GM19193 (cell line): Measurements from ENCODE around the gene ZNF790.
A peak's percentile ranks its signal among the peaks of the same experiment; 100 is the strongest.

Source experiments
- POLR2A ChIP-seq: IDR thresholded peaks from 4 replicates; pipeline ENCODE4 v1.6.1; 2011; ENCODE audit not compliant: insufficient read depth, insufficient read length; ENCODE audit errors: extremely low read depth

ZNF790 gene

GRCh38 chr19:36837906-36838783 is at the start of gene ZNF790:
TSS of gene ZNF790 (minus strand) at chr19:36838387. CDS start at chr19:36825619, 12,768 bp downstream.
- TF ChIP-seq POLR2A = peak; percentile 85

GRCh38 chr19:36876993-36877938 is 39.1 kb upstream of the ZNF790 start:
- no peak for TF ChIP-seq POLR2A

GRCh38 chr19:36851898-36852297 is 13.7 kb upstream of the ZNF790 start:
- no peak for TF ChIP-seq POLR2A

GRCh38 chr19:36850559-36851442 is 12.6 kb upstream of the ZNF790 start, which contains the start of gene ZNF345:
TSS of gene ZNF345 (plus strand) at chr19:36850876. CDS start at chr19:36876831, 25,955 bp downstream.
- TF ChIP-seq POLR2A = peak; percentile 47

- peak; percentile 65 for TF ChIP-seq POLR2A
Measured at GRCh38 chr19:36849701-36850558, 11.7 kb upstream of the ZNF790 start.

GRCh38 chr19:36847968-36848367 is 9.8 kb upstream of the ZNF790 start:
- TF ChIP-seq POLR2A = no peak

GRCh38 chr19:36838784-36839324 is 667 bp upstream of the ZNF790 start:
- TF ChIP-seq POLR2A = no peak

GRCh38 chr19:36837176-36837905 is 846 bp downstream of the ZNF790 start:
- no peak for TF ChIP-seq POLR2A

GRCh38 chr19:36833430-36833829 is 4.8 kb downstream of the ZNF790 start:
- no peak for TF ChIP-seq POLR2A

- no peak for TF ChIP-seq POLR2A
Measured at GRCh38 chr19:36821758-36822157, 16.4 kb downstream of the ZNF790 start.

- no peak for TF ChIP-seq POLR2A
Measured at GRCh38 chr19:36819130-36819630, 19.0 kb downstream of the ZNF790 start.

- TF ChIP-seq POLR2A = no peak
Measured at GRCh38 chr19:36807029-36807428, 31.2 kb downstream of the ZNF790 start.

- TF ChIP-seq POLR2A = no peak
Measured at GRCh38 chr19:36805364-36805763, 32.8 kb downstream of the ZNF790 start.

GRCh38 chr19:36797786-36798108 is 40.4 kb downstream of the ZNF790 start:
- no peak for TF ChIP-seq POLR2A
